Activated T-helper 2 cell treated with anti-CD3 and anti-CD28 coated beads, Interferon-gamma antibody, Interleukin-2, Interleukin-4, amounts not matched to agents 10 μg/mL and 5 μg/mL and 100 μg/mL, durations not matched to agents 14 hours and 24 hours and 36 hours (primary cell): ENCODE data around the gene QRSL1. TPM values are rescaled to one million over a fixed set of nuclear protein-coding genes. Genes with fewer than 3 reads are reported as not detected.
"Not testable (repeated sequence)": the region's sequence is repeated elsewhere in the genome, so short reads cannot be mapped to it uniquely, and the experiment has no call there.

ENCODE experiments used
- DNase-seq: peaks from one replicate; pipeline ENCODE4 v3.0.0; 2021; ENCODE audit warnings: low spot score
- H3K27ac Mint-ChIP-seq: one replicate; pipeline ENCODE4 v1.8.0; 2021; ENCODE audit warnings: mixed read lengths
- H3K27me3 Mint-ChIP-seq: one replicate; pipeline ENCODE4 v1.8.0; 2021; ENCODE audit warnings: low read depth, mixed read lengths
- H3K36me3 Mint-ChIP-seq: one replicate; pipeline ENCODE4 v1.8.0; 2021; ENCODE audit warnings: low read depth, mixed read lengths
- H3K4me1 Mint-ChIP-seq: one replicate; pipeline ENCODE4 v1.8.0; 2021; ENCODE audit warnings: low read depth, mixed read lengths
- H3K4me3 Mint-ChIP-seq: one replicate; pipeline ENCODE4 v1.8.0; 2021; ENCODE audit warnings: low read depth, mild to moderate bottlenecking, moderate library complexity, mixed read lengths
- H3K9me3 Mint-ChIP-seq: one replicate; pipeline ENCODE4 v1.8.0; 2021; ENCODE audit warnings: mixed read lengths
- intact Hi-C: fragments of 100-400 bp; cut with micrococcal nuclease; formaldehyde crosslinking; loops from one replicate; pipeline ENCODE4 v1.15.1; 2023
- total RNA-seq: library from RNA; stranded (reverse); gene quantifications from 2 replicates; pipeline ENCODE4 v1.2.3, GENCODE V29; 2022

The QRSL1 gene
- total RNA-seq, 1 donor from 2014 or later, result 21.8 TPM

DNA sequence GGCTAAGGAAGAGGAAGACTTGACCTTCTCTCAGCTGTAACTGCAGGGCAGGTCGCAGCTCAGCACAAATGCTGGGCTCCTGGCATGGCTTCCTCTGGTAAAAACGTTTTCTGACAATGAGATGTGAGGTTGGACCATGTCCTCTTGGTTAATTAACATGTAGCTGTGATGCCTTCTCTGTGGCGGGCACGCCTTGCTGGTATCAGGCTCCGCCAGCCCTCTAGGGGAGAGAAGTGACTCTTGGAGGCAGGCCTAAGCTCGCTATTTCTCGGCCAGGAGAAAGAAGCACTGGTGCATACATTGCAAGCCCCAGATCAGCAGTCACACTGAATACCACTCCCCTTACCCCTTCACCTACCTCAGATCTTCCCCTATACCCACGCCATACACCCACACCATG lies 65.0 kb downstream of the QRSL1 start:
- H3K4me3 Mint-ChIP-seq, result no peak overlapping the region
- intact Hi-C loops, result no loop called here
- H3K27ac Mint-ChIP-seq, result no peak overlapping the region
- H3K27me3 Mint-ChIP-seq, result peaks cover 9% of the 10 kb centered on the region
- H3K36me3 Mint-ChIP-seq, result no peaks in the 10 kb centered on the region
- H3K4me1 Mint-ChIP-seq, result no peaks in the 10 kb centered on the region
- H3K9me3 Mint-ChIP-seq, result no peaks in the 10 kb centered on the region
- DNase-seq, result no peak

DNA sequence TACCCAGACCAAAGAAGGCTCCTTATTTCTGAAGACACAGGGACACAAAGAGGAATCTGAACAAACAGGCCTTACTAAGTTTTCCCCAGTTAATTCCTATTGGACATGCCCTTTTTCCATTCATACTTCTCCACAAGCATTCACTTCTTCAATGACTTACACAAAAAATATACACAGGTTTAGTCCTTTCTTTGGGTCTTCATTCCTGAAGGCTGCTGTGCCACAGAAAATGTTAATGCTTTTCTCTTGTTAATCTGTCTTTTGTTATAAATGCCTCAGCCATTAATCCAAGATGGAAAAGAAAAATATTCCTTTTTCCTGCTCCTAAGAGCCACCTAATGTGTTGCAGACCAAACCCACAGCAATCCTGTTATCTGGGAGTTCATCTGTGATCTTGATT lies 71.2 kb downstream of the QRSL1 start:
- no peak for DNase-seq
- H3K27ac Mint-ChIP-seq, result no peak overlapping the region
- intact Hi-C loops, result no loop called here
- H3K27me3 Mint-ChIP-seq, result peaks cover 29% of the 10 kb centered on the region
- H3K4me1 Mint-ChIP-seq, result peaks cover 5% of the 10 kb centered on the region
- no peak overlapping the region for H3K4me3 Mint-ChIP-seq
- H3K36me3 Mint-ChIP-seq, result no peaks in the 10 kb centered on the region
- H3K9me3 Mint-ChIP-seq, result peaks cover 7% of the 10 kb centered on the region

DNA sequence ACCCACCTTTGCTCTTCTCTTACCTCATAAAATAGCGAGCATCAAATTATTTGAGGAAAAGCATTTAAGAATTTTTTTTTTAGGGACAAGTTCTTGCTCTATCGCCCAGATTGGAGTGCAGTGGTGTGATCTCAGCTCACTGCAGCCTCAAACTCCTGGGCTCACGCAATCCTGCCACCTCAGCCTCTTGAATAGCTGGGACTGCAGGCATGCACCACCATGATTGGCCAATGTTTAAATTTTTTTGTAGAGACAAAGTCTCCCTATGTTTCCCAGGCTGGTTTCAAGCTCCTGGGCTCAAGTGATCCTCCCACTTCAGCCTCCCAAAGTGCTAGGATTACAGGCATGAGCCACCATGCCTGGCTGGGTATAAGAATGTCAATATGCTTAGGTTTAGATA lies 71.8 kb downstream of the QRSL1 start:
- H3K27me3 Mint-ChIP-seq, result peaks cover 29% of the 10 kb centered on the region
- H3K4me3 Mint-ChIP-seq, H3K27ac Mint-ChIP-seq, H3K4me1 Mint-ChIP-seq, H3K36me3 Mint-ChIP-seq, H3K9me3 Mint-ChIP-seq, intact Hi-C loops, DNase-seq: not testable (repeated sequence)

DNA sequence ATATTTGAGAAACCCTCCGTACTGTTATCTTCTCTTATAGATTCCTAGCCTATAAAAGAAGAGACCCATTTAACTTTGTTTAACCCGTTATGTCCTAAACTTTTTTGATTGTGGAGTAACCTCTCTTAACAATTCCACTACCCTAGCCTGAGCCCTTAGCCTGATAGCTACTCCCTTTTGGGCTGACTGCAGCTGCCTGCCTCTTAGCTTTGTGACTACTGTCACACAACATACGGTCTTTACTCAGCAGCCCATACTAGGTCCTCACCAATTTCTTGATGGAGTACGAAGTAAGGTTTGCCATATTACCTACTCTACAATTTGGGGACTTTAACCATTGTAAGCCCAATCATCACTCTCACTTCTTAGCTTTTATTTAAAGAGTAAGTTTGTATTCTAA lies 72.7 kb downstream of the QRSL1 start:
- Mint-ChIP-seq H3K9me3 (peaks cover 9% of the 10 kb centered on the region), H3K4me3 (no peak overlapping the region), H3K27ac (no peak overlapping the region), H3K36me3 (no peaks in the 10 kb centered on the region), H3K4me1 (peaks cover 5% of the 10 kb centered on the region), H3K27me3 (peaks cover 25% of the 10 kb centered on the region)
- DNase-seq, result no peak
- intact Hi-C loops, result no loop called here

DNA sequence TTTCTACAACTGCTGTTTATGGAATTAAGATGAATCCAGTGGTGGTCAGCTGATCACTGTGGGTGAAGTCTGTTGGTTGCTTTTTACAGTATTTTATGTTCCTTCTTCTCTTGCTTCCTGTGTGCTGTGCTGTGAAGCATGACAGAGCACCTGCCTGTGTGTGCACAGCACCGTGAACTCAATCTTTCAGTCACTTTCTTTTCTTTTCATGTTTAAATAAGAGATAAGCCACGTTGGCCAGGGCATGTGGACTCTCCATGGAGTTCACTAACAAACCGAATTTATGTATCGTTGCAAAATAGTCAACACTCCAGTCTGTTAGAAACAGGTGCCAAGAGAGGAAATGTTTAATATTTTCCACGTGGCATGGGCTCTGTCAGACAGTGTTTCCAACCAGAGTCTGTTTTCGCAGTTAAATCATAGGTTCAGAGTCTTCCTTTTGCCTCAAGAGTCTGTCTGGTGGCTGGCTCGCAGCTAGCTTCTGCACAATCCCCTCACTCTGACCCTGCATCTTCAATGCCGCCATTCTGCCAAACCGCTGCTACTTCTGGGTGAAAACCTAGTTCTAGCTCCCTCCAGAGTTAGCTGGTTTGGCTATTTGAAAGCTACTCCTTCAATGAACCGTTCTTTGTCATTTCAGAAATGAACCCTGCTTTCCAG lies 73.2 kb downstream of the QRSL1 start:
- DNase-seq, result no peak
- H3K4me1 Mint-ChIP-seq, result peaks cover 5% of the 10 kb centered on the region
- H3K9me3 Mint-ChIP-seq, result peaks cover 9% of the 10 kb centered on the region
- H3K27ac Mint-ChIP-seq, result no peak overlapping the region
- H3K27me3 Mint-ChIP-seq, result peaks cover 24% of the 10 kb centered on the region
- intact Hi-C loops, result no loop called here
- no peaks in the 10 kb centered on the region for H3K36me3 Mint-ChIP-seq
- no peak overlapping the region for H3K4me3 Mint-ChIP-seq

DNA sequence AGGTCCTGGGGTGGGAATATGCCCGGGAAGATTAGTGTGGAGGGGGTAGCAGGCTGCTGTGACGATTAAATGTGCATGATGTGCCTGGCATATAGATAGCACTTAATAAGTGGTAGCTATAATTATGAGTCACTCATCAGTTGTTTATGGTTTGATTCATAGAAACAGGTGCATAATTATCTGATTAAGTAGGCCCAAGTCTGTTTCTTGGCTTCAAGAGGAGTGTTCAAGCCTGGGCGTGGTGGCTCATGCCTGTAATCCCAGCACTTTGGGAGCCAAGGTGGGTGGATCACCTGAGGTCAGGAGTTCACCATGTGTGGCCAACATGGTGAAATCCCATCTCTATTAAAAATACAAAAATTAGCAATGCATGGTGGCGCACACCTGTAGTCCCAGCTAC lies 74.9 kb downstream of the QRSL1 start:
- H3K27ac Mint-ChIP-seq, result no peak overlapping the region
- no peaks in the 10 kb centered on the region for H3K36me3 Mint-ChIP-seq

DNA sequence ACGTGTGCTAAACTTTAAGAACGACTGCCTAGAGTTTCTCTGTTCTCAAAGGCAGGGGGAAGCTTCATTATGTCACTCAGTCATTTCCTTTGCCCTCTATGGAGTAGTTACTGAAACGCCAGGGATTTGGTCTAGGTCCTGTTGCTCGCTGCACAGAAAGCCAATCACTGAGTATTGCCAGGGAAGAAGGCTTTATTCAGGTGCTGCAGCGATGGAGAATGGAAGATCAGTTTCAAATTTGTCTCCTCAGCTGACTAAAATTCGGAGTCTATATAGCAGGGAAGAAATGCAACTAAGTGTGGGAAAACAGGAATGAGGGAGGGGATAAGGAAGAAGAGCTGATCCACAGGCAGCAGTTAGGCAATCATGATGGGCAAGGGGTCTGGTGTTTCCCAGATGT lies 75.8 kb downstream of the QRSL1 start:
- H3K27me3 Mint-ChIP-seq, result peaks cover 26% of the 10 kb centered on the region
- intact Hi-C loops, result no loop called here
- no peak for DNase-seq
- H3K36me3 Mint-ChIP-seq, result no peaks in the 10 kb centered on the region
- no peak overlapping the region for H3K4me3 Mint-ChIP-seq
- H3K4me1 Mint-ChIP-seq, result peaks cover 5% of the 10 kb centered on the region
- H3K9me3 Mint-ChIP-seq, result peaks cover 9% of the 10 kb centered on the region
- H3K27ac Mint-ChIP-seq, result no peak overlapping the region

More for the DNA sequence above, 74.9 kb downstream of the QRSL1 start:
- Mint-ChIP-seq H3K9me3 (peaks cover 9% of the 10 kb centered on the region), H3K4me3 (no peak overlapping the region), H3K27me3 (peaks cover 27% of the 10 kb centered on the region), H3K4me1 (peaks cover 5% of the 10 kb centered on the region)
- no peak for DNase-seq
- intact Hi-C loops, result no loop called here

DNA sequence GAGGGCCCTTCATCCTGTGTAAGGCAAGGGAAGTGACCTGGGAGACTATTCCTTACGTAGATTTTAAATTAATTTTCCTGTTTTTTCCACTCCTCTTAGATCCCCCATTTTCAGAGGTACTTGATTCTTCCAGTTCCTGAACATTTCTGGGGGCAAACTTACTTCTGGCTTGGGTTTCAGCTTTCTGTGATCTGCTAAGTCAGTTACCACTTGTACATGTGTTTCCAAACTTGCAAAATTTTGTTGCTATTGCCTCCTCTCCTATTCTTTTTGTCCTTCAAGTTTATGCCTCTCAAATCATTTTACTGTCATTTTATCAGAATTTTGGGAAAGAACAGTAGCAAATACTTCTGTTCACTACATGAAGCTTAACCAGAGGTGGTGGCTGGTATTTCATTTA lies 81.2 kb downstream of the QRSL1 start:
- Mint-ChIP-seq H3K36me3 (no peaks in the 10 kb centered on the region), H3K4me1 (no peaks in the 10 kb centered on the region), H3K27me3 (peaks cover 16% of the 10 kb centered on the region), H3K4me3 (no peak overlapping the region), H3K9me3 (peaks cover 2% of the 10 kb centered on the region), H3K27ac (no peak overlapping the region)
- DNase-seq, result no peak
- intact Hi-C loops, result no loop called here

DNA sequence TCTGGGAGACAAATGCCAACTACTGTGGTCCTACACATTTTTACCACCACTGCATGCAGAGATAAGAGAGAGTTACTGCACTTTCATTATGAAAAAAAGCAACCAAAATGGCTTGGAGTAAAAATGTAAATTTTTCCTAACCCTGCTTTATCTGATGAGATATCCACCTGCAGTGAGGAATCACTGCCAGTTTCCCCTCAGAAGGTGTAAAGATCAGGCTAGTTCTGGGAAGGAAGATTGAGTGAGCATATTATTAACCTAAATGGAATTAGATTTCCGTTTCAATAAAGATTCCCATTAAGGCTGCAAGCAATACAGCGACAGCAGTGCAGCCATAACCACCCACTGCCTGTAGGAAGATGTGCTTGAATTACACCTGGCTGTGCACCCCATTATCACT lies 84.9 kb downstream of the QRSL1 start:
- no peak overlapping the region for H3K4me3 Mint-ChIP-seq
- H3K9me3 Mint-ChIP-seq, result no peaks in the 10 kb centered on the region
- no peaks in the 10 kb centered on the region for H3K36me3 Mint-ChIP-seq
- intact Hi-C loops, result no loop called here
- H3K27me3 Mint-ChIP-seq, result peaks cover 17% of the 10 kb centered on the region
- DNase-seq, result no peak
- no peak overlapping the region for H3K27ac Mint-ChIP-seq
- no peaks in the 10 kb centered on the region for H3K4me1 Mint-ChIP-seq

DNA sequence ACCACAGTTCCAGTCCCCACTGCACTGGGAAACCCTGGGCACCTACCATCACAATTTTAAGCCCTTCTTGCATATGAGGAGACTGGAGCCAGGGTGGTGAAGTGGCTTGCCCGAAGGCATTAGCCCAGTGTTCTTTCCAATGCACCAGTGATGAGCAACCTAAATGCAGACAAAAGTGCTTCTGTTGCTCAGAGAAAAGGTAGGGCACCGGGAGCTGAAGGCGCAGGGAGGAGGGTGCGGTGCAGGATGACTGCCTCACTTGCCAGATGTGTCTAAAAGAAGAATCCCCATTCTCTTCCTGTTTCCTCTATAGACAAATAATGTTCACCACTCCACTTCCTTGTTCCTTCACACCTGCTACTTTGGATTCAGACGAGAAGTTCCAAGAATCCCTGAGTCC lies 86.5 kb downstream of the QRSL1 start:
- H3K36me3 Mint-ChIP-seq, result no peaks in the 10 kb centered on the region
- DNase-seq, result no peak
- no peaks in the 10 kb centered on the region for H3K9me3 Mint-ChIP-seq
- no peaks in the 10 kb centered on the region for H3K4me1 Mint-ChIP-seq
- no peak overlapping the region for H3K27ac Mint-ChIP-seq
- peaks cover 15% of the 10 kb centered on the region for H3K27me3 Mint-ChIP-seq
- intact Hi-C loops, result no loop called here
- no peak overlapping the region for H3K4me3 Mint-ChIP-seq

DNA sequence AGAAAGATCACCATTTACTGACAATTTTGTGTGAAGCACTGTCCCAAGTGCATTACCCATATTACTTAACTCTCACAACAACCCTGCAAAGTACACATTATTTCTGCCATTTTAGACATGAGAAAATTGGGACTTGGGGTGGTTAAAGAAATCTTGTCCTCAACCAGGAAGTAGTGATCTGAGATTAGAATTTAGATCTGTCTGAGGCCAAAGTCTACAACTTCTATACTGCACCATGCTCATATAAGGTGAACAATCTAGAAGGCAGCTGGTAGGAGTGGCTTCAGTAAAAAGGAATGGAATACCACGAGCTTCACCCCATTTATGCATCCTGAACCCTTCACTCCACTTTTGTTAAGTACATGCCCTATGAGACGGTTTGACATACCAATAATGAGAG lies 87.6 kb downstream of the QRSL1 start:
- no peaks in the 10 kb centered on the region for H3K4me1 Mint-ChIP-seq
- peaks cover 11% of the 10 kb centered on the region for H3K27me3 Mint-ChIP-seq
- intact Hi-C loops, result no loop called here
- H3K4me3 Mint-ChIP-seq, result no peak overlapping the region
- no peak for DNase-seq
- no peaks in the 10 kb centered on the region for H3K36me3 Mint-ChIP-seq
- no peak overlapping the region for H3K27ac Mint-ChIP-seq
- no peaks in the 10 kb centered on the region for H3K9me3 Mint-ChIP-seq

Other genes with a start within 250 kb of the QRSL1 start
- gene RTN4IP1, start 80 bp upstream of the QRSL1 start, total RNA-seq, result 6.4 and 7.9 TPM in 2 replicates